DOHH2 (cell line): ENCODE data around the gene GPC1.

Experiments
- CTCF ChIP-seq: fragments of 200-600 bp; sonication (generic); IDR thresholded peaks from one replicate; pipeline ENCODE4 v1.5.1; 2014; ENCODE audit warnings: antibody characterized with exemption, mild to moderate bottlenecking, low read depth, low read length; ENCODE audit not compliant: poor library complexity, severe bottlenecking
- EZH2phosphoT487 ChIP-seq: fragments of 200-600 bp; sonication (generic); IDR thresholded peaks from 2 replicates; pipeline ENCODE4 v1.6.1; 2017; ENCODE audit warnings: borderline replicate concordance, mild to moderate bottlenecking, antibody characterized with exemption, low read length, moderate library complexity, mixed read lengths

GRCh38 chr2:240491483-240491882 lies 56.0 kb downstream of the GPC1 start:
- TF ChIP-seq CTCF (no peak), EZH2phosphoT487 (no peak)
